Fibroblast of lung (primary cell): ENCODE measurements around the gene SLAIN2.

Experiments used
- CTCF ChIP-seq, 2 donors: IDR thresholded peaks in 1 of 2; conservative IDR thresholded peaks in 1 of 2; 1 replicate in 1 of 2; 2 replicates in 1 of 2; pipeline ENCODE4 v1.5.1; 2011 to 2012; ENCODE audit warnings: low read length in 2 of 2, control low read depth in 1 of 2, inconsistent platforms in 1 of 2, low read depth in 1 of 2, mild to moderate bottlenecking in 1 of 2
- EZH2 ChIP-seq: IDR thresholded peaks from 2 replicates; pipeline ENCODE4 v1.5.1; 2012; ENCODE audit warnings: low read length, control low read depth, mild to moderate bottlenecking; ENCODE audit errors: missing control alignments

GRCh38 chr4:48462363-48462762 is 121.0 kb downstream of the SLAIN2 start:
- no peak for TF ChIP-seq EZH2
- no peak for TF ChIP-seq CTCF (conservative IDR thresholded peaks at IDR 0.05 in 1 of 2, IDR thresholded peaks at IDR 0.05 in 1 of 2; ENCODE audit: low read depth in 1 of 2, low read length in 2 of 2)
